Dedifferentiated amniotic fluid mesenchymal stem cell (primary cell): ENCODE measurements around the gene MCM10.
A peak's percentile ranks its signal among the peaks of the same experiment; 100 is the strongest.

Experiments used
- DNase-seq: peaks from one replicate; pipeline ENCODE4 v3.0.0-alpha.2; 2016; ENCODE audit errors: extremely low spot score

The MCM10 gene

DNA sequence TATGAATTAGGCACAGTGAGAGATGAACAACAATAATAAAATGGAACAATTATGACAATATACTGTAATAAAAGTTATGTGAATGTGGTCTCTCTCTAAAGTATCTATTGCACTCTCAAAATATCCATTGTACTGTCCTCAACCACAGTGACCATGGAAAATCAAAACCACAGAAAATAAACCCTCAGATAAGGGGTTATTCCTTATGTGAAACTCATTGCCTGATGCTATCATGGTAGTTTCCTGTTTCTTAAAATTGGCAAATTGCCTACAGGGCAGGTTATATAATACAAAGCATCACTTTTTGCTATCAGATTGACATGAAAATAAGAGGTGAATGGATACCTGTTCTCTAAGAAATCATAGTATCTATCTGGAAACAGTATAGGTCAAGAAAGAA is 3.8 kb downstream of the MCM10 start:
- DNase-seq, result no peak

DNA sequence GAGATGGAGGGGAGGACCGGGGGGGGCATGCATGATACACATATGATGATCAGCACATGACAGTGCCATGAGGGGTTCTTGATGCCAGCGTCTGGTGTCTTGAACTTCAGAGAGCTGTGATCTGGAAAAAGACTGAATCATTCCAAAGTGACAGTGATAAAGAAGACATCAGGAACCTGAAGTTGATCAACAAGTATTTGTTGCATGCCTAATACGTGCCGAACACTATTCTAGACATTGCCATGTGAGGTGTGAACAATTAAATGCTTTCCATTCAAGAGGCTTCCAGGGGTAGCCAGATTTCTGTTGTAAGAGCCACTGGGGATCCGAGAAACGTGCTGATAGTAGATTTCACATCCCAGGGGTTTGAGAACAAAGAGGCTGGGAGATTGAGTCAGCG is 6.2 kb downstream of the MCM10 start:
- DNase-seq, result no peak

DNA sequence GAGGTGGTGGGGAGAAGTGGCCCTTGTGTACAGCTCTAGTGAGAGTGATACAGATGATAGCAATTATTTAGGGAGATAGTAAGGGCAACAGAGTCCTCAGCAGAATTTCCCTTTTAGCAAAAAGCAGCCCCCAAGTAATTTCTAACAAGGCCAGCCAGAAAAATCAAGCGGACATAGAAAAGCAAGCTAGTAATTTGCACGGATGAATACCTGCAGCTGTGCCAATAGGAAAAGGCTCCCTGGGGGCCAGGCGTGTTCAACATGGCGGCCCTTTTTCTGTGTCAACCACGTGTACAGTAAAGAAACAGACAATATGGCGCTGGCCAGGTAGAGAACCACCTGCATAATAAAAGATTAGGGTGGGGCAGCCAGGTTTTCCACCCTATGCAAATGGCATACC is 7.4 kb downstream of the MCM10 start:
- DNase-seq, result no peak

DNA sequence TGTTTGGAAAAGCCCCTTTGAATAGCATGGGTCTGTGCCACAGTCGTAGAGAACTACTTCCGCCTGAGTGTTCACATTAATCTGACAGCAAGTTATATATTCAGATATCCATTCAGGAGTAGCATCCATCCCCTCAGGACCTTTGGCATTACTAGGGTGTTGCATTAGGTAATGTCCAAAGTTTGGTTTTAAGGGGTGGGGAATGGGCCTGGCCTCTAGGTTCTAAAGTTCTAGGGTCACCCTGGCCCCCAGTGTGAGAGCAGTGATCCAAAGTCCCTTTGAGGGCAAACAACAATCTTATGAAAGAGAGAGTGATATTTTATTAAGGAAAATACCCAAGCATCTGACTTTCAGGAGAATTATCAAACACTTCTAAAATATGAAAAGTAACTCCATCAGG is 12.3 kb downstream of the MCM10 start:
- no peak for DNase-seq

DNA sequence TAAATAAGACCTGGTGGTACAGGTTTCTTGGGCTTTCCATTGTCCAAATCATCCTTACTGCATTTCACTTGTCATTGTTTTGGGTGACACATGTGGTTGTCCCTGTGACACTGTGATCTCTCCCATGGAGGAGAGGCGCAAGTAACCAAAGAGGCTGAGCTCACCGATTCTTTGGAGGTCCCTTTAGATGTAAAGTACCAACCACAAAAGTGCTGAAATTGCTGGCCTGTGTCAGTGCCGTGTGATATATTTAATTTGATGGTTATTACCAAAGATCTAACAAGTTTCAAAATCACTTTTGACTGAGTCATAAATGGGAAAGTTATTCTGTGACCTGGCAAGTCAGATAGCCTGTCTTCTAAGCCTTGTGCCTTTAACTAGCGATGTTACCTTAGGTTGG is 19.4 kb downstream of the MCM10 start:
- no peak for DNase-seq

DNA sequence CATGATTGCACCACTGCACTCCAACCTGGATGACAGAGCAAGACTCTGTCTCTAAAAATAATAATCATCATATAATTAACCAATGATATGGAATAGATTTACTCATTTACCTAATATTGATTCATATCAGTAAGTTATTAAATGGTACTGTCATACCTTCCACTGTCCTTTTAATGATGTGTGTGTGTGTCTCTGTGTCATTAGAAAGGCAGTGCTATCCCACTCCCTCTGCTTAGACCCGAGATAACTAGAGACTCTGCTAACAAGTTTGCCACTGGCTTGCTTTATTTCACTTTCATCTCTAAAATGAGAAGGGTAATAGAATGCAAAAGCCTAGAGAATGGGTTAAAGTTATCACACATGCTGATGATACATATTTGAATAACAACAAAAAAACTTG is 21.1 kb downstream of the MCM10 start:
- DNase-seq, result no peak

DNA sequence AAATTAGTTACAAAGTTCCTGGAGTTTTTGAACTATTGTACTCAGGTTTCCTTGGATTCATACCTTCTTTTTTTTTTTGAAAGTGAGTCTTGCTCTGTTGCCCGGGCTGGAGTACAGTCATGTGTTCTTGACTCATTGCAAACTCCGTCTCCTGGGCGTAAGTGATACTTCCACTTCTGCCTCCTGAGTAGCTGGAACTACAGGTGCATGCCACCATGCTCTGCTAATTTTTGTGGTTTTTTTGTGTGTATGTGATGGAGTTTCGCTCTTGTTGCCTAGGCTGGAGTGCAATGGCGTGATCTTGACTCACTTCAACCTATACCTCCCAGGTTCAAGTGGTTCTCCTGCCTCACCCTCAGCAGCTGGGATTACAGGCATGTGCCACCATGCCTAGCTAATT is 22.3 kb downstream of the MCM10 start:
- no peak for DNase-seq

DNA sequence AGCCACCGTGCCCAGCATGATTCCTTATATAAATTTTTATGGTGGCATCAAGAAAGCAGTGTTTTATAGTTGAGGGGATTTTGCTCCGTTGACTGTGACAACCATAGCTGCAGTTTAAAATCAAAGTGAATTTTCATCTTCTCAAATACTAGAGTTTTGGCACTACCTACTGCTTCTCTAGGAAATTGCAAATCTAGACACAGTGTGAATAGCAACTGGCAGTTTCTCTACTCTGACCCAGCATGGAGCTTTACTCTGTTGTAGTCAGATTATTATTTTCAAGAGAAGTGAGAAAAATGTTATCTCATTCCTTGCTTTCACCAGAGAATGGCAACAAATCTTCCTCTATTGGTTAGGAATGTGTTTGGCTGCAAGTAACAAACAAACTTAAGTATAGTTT is 22.9 kb downstream of the MCM10 start:
- no peak for DNase-seq

DNA sequence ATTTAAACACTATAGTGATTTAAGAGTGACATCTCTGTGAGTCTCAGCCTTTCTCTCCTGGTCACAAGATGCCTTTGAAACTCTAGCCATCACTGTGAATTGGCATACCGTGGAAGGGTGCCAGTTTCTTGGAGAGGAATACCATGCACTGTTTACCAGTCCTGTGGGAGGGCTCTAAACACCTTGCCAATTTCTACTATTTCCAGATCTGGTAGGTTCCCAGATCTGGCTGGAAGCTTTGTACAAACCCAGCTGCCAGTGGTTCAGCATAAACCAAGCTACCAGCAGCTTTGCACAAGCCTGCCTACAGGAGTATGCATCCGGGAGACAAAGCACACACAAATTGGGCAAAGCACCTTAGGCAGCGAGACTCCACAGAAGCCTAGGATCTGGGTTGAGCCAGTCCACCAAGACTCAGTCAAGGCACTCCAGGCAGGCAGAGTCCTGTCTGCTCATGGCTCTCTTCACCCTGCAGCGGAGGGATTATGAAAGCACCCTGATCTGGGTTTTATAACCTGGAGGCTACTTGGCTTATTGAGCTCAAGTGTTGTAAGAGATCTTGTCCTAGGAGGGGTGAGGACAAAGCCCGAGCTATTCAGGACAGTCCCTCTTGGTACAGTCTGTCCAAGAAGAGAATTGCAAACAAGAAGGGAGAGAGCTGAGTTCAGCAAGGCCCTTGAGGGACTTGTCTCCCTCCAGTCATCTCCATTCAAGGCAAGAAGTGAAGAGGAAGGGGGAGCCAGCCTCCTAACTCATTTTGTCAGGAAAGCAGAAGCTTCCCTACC is 23.6 kb downstream of the MCM10 start:
- no peak for DNase-seq

DNA sequence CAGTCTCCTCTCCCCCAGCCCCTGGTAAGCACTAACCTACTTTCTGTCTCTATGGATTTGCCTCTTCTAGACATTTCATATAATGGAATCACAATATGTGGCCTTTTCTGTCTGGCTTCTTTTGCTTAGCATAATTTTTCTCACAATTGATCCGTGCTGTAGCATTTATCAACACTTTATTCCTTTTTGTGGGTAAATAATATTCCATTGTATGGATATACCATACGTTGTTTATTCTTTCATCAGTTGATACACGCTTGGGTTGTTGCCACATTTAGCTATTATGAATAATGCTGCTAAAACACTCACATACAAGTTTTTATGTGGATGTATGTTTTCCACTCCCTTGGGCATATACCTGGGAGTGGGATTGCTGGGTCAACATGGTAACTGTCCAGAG is 25.8 kb downstream of the MCM10 start:
- DNase-seq, result no peak

DNA sequence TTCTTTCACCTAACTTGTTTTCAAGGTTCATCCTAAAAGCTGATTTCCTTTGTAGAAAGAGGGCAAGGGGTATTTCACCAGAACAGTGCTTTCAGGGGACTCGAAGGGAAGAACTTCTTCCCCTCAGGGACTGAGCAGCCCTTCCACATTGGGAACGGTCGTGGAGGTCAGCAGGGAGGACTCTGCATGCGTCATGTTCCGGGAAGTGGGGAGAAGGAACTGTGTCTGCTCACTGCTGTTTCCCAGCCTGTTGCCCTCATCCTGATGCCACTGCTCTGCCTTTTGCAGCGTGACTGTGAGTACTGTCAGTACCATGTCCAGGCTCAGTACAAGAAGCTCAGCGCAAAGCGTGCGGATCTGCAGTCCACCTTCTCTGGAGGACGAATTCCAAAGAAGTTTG is 27.2 kb downstream of the MCM10 start:
- no peak for DNase-seq

DNA sequence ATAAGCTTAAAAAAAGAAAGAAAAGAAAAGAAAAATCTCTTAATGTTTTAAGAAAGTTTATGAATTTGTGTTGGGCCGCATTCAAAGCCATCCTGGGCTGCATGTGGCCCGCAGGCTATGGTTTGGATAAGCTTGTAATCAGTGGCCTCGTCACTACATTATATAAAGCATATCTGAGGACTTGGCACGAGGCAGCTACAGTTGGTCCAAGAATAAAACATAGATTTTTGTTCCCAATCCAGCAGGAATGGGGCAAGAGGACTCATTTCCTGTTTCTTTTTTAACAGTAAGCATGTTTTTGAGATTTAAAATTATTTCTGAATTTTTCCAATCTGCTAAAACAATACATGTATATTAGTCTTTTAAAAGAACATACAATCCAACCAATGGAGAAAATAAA is 28.6 kb downstream of the MCM10 start:
- peak; percentile 54 for DNase-seq

DNA sequence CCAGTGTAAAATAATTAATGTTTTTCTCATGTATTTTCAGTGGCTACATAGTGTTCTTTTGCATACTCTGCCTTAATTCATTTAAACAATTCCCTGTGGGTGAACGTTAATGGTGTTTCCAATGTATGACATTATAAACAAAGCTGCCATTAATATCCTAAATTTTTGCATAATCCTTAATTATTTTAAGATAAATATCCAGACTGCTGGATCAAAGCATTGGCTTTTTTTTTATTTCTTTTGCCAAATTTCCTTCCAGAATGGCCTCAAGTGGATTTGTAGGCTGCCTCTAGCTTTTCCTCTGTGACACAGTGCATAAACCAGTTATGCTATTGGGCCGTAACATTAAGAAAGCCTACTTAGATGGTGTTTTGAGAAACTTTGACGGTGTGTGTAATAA is 29.5 kb downstream of the MCM10 start:
- no peak for DNase-seq

DNA sequence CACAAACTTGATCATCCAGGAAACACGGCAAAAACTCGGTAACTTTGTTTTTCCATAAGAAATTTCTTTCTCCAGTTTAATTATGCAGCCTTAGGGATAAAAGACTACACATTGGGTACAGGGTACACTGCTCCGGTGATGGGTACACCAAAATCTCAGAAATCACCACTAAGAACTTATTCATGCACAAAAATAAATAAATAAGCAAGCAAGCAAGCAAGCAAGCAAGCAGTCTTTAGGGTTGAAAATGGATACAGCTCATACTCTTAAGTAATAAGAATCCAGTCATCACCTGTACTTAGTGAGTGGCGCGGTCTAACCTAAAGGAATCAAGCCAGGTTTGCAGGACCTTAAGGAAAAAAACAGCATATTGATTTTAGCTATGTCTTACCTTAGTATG is 30.0 kb downstream of the MCM10 start:
- no peak for DNase-seq

DNA sequence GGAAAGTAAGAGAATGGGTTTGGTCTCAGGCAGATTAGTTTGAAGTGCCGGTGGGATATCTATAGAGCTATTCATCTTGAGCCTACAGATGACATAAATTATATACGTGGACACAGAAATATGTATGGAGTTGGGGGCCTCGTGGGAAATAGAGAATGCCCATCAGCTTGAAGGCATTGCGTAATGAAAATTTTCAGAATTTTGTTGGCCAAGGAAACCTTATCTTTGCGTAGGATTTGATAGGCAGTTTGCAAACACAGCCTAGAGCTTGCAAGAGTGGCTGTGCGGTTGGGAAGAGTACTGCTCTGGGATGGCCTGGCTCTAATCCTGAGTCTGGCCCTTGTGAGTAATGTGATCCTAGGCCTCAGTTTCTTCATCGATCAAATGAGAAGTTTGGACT is 32.3 kb downstream of the MCM10 start:
- no peak for DNase-seq

DNA sequence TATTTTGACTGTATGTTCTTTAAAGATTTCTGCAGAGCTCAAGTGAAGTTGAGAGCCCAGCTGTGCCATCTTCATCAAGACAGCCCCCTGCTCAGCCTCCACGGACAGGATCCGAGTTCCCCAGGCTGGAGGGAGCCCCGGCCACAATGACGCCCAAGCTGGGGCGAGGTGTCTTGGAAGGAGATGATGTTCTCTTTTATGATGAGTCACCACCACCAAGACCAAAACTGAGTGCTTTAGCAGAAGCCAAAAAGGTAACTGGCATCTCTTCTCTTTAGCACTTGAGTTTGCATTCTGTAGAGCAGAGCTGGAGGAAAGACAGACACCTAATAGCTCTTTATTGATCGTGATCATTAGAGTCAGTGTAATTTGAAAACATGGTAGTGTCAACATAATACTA is 33.7 kb downstream of the MCM10 start:
- no peak for DNase-seq

DNA sequence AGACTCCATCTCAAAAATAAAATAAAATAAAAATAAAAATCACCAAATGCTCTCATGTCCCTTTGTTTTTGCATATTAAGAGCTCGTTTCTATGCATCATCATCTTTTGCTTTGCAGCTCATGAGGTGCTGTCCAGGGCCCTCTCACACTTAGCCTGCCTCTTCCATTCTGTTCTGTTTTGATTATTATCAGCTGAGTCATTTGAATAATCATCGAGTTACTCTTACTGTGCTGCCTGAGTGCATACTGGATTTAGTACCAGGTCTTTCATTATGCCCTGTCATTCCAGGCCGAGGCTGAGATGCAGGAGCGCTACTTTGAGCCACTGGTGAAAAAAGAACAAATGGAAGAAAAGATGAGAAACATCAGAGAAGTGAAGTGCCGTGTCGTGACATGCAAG is 39.8 kb downstream of the MCM10 start:
- DNase-seq, result no peak

DNA sequence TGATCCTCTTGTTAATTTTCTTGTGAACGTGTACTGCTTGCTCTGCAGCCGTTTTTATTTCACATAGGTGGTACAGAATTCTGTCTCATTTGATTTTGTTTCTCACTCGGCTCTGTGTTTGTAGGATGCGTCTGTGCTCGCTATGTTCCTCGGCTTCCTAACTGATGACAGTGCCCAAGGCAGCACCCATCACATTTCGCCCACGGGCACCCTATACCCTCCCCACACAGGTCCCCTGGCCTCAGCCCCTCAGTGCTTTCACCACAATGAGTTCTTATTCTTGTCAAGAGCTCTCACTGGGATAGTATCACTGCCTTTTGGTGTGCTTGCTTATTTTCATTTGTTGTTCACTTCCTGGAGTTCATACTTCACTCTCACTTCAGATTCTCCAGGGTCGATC is 44.7 kb downstream of the MCM10 start:
- DNase-seq, result no peak

DNA sequence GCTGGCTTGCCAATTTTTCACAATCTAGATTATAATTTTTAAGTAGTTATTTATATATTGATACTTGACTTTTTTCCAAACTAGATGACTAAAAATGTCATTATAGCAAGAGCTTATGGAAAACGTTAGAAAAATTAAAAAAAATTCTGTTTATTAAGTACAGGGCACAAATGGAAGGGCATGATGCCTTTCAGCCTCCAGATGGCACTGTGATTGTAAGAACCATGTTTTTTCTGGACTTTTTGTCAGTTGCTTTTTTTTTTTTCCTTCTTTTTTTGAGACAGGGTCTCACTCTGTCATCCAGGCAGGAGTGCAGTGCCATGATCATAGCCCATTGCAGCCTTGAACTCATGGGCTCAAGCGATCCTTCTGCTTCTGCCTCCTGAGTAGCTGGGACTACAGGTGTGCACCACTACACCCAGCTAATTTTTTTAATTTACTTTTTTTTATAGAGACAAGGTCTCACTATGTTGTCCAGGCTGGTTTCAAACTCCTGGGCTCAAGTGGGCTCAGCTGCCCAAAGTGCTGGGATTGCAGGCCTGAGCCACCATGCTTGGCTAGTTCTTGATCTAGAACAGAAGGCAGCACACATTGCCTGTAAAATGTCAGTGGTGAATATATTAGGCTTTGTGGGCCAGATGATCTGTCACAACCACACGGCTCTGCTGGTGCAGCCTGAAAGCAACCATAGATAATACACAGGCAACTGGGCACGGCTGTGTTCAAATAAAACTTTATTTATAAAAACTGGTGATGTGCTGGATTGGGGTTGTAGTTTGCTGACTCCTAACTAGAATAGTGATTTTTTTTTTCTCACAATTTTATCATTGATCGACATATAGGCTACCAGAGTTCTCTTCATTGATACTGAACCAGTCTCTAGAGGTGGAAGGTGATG is 45.4 kb downstream of the MCM10 start:
- peak; percentile 29 for DNase-seq

DNA sequence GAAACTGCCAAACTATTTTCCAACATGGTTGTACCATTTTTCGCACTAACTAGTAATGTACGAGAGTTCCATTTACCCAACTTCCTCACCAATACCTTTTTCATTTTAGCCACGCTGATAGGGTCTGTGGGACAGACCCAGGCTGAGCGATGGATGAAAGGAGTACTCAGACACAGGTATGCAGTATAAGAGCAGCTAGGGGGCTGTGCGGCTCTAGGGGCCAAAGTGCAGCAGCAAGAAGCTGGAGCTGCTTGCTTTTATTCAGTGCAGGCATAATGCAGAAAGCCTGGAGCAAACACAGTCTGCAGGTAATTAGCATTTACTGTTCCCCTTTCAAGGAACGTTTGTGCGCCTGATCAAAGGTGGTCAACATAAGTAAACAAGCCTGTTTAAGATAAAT is 51.8 kb downstream of the MCM10 start:
- no peak for DNase-seq

DNA sequence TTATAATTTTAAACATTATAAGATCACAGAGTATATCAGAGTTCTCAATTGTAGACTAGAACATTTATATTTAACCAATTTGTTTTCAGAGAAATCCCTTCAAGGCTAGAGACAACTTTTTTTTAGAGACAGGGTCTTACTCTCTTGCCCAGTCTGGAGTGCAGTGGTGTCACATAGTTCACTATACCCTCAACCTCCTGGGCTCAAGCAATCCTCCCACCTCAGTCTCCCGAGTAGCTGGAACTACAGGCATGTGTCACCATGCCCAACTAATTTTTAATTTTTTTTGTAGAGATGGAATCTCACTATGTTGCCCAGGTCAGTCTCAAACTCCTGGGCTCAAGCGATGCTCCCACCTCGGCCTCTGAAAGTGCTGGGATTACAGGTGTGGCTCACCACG is 57.5 kb downstream of the MCM10 start:
- DNase-seq, result no peak

DNA sequence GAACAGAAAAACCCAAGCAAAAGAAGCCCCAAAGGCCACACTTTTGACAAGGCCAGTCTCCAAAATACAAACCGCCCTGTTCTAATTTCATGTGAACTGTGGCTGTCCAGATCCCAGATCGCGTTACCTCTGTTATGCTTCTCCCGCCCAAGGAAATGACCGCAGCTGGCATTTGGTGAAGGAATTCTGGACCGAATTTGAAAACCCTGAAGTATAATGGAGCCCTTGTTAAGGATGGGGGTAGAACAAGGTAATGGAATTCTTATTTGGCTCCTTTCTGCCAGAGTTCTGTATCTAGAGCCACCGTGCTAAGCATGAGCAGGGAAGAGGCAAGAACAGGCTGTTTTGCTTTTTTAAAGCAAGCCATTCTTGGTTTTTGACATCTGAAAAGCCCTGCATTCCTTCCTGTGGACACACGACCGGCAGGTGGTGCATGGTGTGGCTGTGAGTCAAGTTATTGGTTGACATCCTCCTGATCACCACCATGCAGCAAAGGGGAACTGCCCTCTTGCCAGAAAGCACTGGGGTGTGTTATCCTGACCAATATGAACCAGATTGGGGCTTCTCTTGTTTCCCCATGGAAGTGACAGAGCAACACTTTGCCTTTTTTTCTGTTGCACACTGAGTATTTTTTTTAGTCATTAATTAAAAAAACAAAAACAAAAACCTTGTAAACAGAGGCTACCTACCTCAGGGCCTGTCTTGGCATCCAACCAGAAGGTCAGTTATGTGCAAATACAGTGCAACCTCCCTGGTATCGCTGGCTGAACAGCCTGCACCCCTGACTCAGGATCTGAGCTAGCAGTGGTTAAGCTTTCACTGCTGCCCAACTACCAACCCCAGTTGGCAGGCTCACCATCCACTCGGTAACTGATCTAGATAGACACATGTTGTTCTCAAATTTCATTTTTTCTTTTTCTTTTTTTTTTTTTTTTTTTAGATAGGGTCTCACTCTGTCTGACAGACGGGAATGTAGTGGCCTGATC is 58.6 kb downstream of the MCM10 start:
- DNase-seq, result no peak
